Activated CD8-positive, alpha-beta memory T cell treated with anti-CD3 and anti-CD28 coated beads, Interleukin-2, amount 50 U/mL, for 24 hours (primary cell): Measurements from ENCODE around the gene CALR.

Experiments
- DNase-seq: peaks from one replicate; pipeline ENCODE4 v3.0.0-alpha.2; 2020; ENCODE audit errors: extremely low read depth

The CALR gene

DNA sequence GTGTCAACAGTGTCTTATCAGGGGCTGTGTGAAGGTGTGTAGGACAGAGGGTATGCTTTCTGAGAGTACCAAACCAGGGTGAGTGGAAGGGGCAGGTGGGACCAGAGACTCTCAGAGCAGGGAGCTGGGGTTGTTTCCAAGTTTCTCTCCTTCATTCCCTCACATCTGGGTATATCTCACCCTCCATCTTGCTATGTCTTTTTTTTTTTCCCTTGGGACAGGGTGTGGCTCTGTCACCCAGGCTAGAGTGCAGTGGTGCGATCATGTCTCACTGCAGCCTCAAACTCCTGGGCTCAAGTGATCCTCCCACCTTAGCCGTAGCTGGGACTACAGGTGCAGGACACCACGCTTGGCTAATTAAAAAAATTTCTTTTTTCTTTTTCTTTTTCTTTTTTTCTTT is 41.6 kb downstream of the CALR start:
- DNase-seq = no peak

DNA sequence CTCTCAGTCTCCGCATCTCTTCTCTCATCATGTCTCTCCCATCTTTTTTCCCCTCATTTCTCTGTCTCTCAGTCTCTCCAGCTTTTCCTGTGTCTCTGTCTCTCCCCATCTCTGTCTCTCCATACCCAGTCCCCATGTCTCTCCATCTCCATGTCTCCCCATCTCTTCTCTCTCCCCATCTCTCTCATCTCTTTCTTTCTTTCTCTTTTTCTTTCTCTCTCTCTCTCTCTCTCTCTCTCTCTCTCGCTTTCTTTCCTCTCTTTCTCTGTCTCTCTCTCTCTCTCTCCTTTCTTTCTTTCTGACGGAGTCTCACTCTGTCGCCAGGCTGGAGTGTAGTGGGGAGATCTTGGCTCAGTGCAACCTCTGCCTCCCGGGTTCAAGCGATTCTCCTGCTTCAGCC is 44.2 kb downstream of the CALR start:
- no peak for DNase-seq

DNA sequence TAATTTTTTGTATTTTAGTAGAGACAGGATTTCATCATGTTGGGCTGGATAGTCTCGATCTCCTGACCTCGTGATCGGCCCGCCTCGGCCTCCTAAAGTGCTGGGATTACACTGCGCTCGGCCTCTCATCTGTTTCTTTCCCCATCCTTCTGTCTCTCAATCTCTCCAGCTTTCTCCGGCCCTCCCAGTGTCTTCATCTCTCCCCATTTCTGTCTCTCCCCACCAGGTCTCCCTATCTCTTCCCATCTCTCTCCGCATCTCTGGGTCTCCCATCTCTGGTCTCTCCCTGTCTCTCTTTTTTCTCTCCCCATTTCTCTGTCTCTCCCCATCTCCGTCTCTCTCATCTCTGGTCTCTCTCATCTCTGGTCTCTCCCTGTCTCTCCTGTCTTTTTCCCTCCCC is 44.7 kb downstream of the CALR start:
- DNase-seq = no peak

DNA sequence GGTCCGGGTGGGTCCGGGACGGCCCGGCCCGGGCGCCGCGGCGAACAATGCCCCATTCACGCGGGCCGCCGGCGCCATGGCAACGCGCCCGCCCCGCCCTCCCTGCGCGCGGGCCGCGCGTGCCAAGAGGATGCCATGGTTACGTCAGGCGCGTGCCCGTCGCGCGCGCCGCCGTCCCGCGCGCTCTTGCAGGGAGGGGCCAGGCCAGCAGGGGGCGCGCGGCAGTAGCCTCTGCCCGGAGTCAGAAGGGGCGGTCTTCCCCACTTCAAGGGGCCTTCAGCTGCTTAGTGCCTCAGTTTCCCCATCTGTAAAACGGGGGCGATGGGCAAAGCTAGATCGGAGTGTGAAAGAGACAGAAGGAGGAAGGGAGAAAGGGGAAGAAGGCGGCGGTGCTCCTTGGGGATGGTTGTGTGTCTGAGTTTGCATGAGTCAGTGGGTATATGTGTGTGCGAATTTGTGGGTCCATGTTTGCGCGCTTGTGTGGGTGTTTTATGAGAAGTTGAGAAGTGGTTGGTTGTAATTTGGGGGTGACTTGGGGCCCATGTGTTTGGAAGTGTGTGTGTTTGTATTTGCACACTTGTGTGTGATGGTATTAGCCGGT is 45.2 kb downstream of the CALR start:
- DNase-seq = peak; percentile 51

DNA sequence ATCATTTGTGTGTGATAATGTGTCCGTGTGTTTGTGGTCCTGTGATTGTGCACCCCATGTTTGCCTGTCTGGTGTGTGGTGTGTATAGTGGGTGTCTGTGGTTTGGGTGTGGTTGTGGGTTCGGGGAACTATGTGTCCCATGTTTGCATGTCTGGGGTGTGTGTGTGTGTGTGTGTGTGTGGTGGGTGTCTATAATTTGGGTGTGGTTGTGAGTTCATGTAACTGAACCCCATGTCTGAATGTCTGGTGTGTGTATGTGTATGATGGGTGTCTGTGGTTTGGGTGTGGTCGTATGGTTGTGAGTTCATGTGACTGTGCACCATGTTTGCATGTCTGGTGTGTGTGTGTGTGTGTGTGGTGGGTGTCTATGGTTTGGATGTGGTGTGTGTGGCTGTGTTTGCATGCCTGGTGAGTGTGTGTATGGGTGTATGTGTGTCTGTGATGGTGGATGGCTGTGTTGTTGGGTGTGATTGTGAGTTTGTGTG is 45.8 kb downstream of the CALR start:
- no peak for DNase-seq

DNA sequence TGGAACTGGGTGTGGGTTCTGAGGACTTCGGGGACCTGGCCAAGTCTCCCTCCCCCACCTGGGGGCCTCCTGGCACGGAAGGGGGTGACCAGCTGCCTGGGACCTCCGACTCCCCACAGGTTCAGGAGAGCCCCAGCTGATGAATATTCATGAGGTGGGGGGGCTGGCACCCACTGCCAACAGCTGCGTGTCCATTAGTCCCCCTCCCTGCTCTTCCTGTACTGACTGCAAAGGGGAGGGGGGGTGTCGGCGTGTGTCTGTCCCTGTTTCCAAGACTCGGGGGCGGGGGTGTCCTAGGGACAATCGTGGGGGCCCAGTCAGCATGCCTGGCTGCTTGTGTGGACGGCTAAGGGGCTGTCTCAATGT is 46.3 kb downstream of the CALR start:
- DNase-seq = no peak

DNA sequence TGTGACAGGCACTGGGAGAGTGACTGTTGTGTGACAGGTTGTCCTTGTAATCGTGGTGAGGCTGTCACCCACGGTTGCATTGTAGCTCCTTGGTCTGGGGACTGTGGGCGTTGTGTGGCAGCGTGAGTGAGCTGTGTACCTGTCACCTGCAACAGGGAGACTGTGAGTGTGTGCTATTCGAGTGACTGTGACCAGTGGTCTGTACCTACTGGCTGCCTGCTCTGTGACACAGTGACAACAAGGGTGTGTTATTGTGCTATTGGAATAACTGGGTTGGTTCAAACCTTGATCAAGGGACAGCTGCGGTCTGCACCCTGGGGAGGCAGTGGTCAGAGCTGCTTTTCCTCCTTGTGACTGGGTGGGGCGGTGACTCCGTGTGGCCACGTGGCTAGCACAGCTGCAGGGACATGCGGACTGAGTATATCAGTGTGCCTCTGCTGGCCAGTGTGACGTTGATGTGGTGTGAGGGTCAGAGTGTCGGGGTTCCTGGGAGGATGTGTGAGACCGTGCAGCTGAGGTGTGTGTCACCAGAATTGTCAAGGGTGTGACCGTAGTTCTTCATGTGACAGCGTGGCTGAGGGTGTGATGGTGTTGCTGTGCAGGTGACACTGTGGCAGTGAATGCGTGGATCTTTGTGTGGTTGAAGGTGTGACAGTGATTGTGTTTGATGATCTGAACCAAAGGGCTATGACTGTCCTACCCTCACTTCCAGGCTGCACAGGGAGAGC is 46.8 kb downstream of the CALR start:
- DNase-seq = no peak

DNA sequence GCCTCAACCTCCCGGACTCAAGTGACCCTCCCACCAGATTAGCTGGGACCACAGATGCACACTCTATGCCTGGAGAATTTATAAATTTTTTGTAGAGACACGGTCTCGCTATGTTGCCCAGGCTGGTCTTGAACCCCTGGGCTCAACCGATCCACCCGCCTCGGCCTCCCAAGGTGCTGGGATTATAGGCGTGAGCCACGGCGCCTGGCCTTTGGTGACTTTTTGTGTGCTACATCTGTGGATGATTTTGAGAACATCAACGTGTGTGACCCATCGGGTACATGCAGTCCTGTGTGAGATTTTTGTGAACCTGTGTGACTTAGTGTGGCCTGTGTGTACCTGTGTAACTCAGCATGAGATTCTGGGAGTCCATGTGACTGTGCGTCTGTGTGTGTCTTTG is 48.3 kb downstream of the CALR start:
- no peak for DNase-seq

DNA sequence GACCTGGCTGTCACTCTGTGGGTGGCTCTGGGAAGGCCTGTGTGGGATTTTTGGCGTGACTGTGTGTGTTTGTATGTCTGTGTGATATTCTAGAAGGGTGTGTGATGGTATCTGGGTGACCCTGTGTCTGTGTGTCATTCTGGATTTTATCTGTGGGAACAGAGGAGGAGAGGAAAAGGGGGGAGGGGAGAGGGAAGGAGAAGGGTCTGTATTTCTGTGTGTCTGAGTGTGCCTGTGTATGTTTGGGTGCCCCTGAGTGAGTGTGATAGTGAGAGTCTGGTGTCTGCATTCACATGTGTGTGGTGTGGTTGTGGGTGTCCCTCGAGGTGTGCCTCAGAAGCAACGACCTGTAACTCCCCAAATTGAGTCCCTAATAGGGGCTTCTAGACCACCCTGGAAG is 48.8 kb downstream of the CALR start:
- no peak for DNase-seq

DNA sequence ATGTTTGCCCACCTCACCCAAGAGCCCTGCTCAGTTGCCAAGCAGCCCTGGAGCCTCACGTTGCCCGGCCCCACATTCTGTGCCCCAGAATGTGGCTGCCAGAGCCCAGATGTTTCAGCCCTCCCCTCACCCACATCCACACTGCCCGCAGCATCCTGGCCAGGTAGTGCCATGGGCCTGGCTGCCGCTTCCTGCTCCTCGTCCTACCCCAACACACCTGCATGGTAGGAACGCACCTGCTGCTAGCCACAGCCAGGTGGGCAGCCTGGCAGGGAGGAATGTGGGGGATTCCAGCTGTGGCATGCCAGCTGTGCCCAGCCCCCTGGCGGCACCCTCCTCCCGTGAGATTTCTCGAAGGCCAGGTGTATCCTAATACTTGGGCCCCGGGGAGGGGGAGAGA is 49.4 kb downstream of the CALR start:
- DNase-seq = no peak

DNA sequence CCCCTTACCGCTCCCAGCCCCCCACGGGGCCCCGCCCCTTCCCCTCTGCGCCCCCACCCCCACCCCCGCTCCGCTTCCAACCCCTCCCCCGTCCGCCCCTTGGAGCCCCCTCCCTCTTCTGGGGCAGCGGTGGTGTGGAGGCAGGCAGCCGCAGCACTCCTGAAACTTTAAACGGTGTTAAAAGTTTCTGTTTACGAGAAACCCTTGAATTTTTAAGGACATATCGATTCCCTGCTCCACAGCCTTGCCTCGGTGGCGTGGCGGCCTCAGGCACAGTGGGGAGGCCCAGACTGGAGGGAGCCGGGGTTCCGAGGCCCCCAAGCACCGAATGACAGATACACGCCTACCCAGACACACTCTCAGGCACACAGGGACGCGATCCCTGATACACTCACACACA is 52.0 kb downstream of the CALR start:
- DNase-seq = no peak

DNA sequence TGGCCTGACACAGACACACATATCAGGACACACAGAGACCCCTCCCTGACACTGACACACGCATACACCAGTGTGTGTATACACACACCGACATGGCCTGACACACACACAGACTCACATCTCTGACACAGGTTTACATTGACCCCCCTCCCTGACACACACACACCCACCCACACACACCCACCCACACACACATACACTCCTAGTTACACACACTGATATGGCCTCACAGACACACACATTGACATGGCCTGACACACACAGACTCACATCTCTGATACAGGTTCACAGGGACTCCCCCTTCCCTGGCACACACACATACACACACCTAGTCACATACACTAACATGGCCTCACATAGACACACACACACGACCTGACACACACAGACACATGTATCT is 52.4 kb downstream of the CALR start:
- DNase-seq = no peak

DNA sequence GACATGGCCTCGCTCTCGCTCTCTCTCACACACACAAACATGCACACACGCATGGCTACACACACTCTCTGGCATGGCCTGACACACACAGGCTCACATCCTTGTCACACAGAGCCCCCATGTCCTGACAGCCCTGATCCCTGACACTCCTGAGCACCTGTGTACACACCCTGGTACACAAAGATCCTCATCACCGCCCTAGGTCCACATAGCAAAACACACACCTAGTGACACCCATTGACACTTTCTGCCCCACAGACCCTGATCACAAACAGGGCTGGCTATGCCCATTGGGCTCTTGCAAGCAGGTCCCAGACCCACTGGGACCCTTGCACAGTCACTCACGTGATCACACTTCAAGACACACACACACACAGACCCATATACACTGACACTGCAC is 52.9 kb downstream of the CALR start:
- no peak for DNase-seq

DNA sequence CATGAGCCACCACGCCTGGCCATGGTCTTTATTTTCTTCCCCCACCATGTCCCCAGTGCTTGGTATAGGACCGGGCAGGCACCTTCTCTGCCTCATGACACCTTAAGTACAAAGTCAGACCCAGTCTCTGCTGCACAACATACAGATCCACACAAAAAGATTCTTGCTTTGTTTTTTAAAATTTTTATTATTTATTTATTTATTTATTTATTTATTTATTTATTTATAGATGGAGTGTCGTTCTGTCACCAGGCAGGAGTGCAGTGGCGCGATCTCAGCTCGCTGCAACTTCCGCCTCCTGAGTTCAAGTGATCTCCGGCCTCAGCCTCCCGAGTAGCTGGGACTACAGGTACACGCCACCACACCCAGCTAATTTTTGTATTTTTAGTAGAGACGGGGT is 54.3 kb downstream of the CALR start:
- DNase-seq = no peak

DNA sequence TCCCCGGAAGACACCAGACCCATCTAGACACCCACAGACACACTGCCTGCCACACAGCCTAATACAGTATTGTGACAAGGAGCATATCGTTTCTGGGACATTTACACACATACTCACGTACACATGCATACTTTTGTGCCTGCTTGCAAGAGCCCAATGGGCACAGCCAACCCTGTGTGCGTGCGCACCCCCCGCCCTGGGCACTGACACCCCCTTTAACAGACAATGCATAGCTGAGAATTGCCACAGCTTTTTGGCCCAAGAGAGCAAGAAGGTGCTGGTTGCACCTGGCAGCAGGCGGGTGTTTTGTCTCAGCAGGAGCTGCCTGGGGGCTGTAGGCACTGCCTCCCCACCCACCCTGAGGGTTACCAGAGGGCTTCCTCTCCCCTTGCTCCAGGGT is 55.2 kb downstream of the CALR start:
- DNase-seq = no peak
